Activated CD4-positive, alpha-beta T cell treated with anti-CD3 and anti-CD28 coated beads, Interleukin-2, amount 50 U/mL, for 24 hours (primary cell): ENCODE results near the gene GJA5.

Source experiments
- DNase-seq, 2 donors: peaks; one replicate each; pipeline ENCODE4 v3.0.0-alpha.2; 2020; ENCODE audit warnings: low read depth in 1 of 2, low spot score in 1 of 2

The GJA5 gene

GRCh38 chr1:147760481-147761260 is at the start of gene GJA5:
Gene GJA5 (minus strand): TSS chr1:147760602. CDS start chr1:147759238, 1,364 bp downstream.
- no peak for DNase-seq

GRCh38 chr1:147809236-147809635 is 48.8 kb upstream of the GJA5 start:
- DNase-seq: no peak

GRCh38 chr1:147808025-147808424 is 47.6 kb upstream of the GJA5 start:
- DNase-seq: no peak

GRCh38 chr1:147807405-147807804 is 47.0 kb upstream of the GJA5 start:
- DNase-seq: no peak

- DNase-seq: no peak
These were observed 44.7 kb upstream of the GJA5 start for GRCh38 chr1:147804942-147805723.

GRCh38 chr1:147800804-147801203 is 40.4 kb upstream of the GJA5 start:
- DNase-seq: no peak

GRCh38 chr1:147798731-147799130 is 38.3 kb upstream of the GJA5 start:
- DNase-seq: no peak

- DNase-seq: no peak
These were observed 34.2 kb upstream of the GJA5 start for GRCh38 chr1:147794570-147794969.

GRCh38 chr1:147791876-147792275 is 31.5 kb upstream of the GJA5 start:
- no peak for DNase-seq

GRCh38 chr1:147787765-147788164 is 27.4 kb upstream of the GJA5 start:
- DNase-seq: no peak

GRCh38 chr1:147786536-147786935 is 26.1 kb upstream of the GJA5 start:
- no peak for DNase-seq

- DNase-seq: no peak
These were observed 25.5 kb upstream of the GJA5 start for GRCh38 chr1:147785794-147786506.

GRCh38 chr1:147784941-147785340 is 24.5 kb upstream of the GJA5 start:
- DNase-seq: no peak

- no peak for DNase-seq
These were observed 20.7 kb upstream of the GJA5 start for GRCh38 chr1:147781056-147781471.

GRCh38 chr1:147777694-147778093 is 17.3 kb upstream of the GJA5 start:
- DNase-seq: no peak

GRCh38 chr1:147773215-147773715 is 12.9 kb upstream of the GJA5 start:
- DNase-seq: no peak

- DNase-seq: no peak
These were observed 12.2 kb upstream of the GJA5 start for GRCh38 chr1:147772570-147772969.

- no peak for DNase-seq
These were observed 11.1 kb upstream of the GJA5 start for GRCh38 chr1:147771226-147772125.

- no peak for DNase-seq
These were observed 8.7 kb upstream of the GJA5 start for GRCh38 chr1:147769106-147769505.

- DNase-seq: no peak
These were observed 8.2 kb upstream of the GJA5 start for GRCh38 chr1:147768582-147768981.

- no peak for DNase-seq
These were observed 7.7 kb upstream of the GJA5 start for GRCh38 chr1:147768101-147768500.
